Naive thymus-derived CD4-positive, alpha-beta T cell (primary cell): Measurements from ENCODE around the gene SPNS2. TPM values are rescaled to one million over a fixed set of nuclear protein-coding genes. Genes with fewer than 3 reads are reported as not detected.
A peak's percentile ranks its signal among the peaks of the same experiment; 100 is the strongest.

Experiments used
- ATAC-seq: fragments of 150-1000 bp; cut with Tn5 transposase; 2 replicates; pipeline ENCODE4 v1.10.0; 2021; ENCODE audit warnings: mild to moderate bottlenecking, moderate library complexity
- CTCF ChIA-PET: fragments of 350-600 bp; sonication (Branson Sonifier 250); formaldehyde crosslinking; loops from one replicate; lab custom pipeline; 2021; ENCODE audit warnings: antibody characterized with exemption; lab: Charles Lee
- POLR2A ChIA-PET: fragments of 350-600 bp; sonication (Branson Sonifier 250); formaldehyde crosslinking; loops from one replicate; lab custom pipeline; 2021; ENCODE audit warnings: antibody characterized with exemption, inconsistent platforms; lab: Charles Lee
- DNase-seq, 9 donors: peaks; one replicate each; pipeline versions ENCODE4 v3.0.0 to v3.0.0-alpha.2; 2020 to 2022; ENCODE audit warnings: mixed read lengths in 1 of 9
- H3K27ac ChIP-seq: one replicate; pipeline ENCODE4 v1.7.0; 2013; ENCODE audit warnings: mild to moderate bottlenecking, low read depth, low read length, moderate library complexity
- H3K27me3 ChIP-seq, 2 donors: one replicate each; pipeline ENCODE4 v1.7.0; 2013; ENCODE audit warnings: low read length in 2 of 2, mild to moderate bottlenecking in 2 of 2, moderate library complexity in 2 of 2; ENCODE audit not compliant: control insufficient read depth in 2 of 2, insufficient read depth in 2 of 2
- H3K36me3 ChIP-seq, 3 experiments: 1 replicate in 2 of 3; 2 replicates in 1 of 3; pipeline ENCODE4 v1.7.0; 2013; ENCODE audit warnings: low read length in 3 of 3, mild to moderate bottlenecking in 3 of 3, moderate library complexity in 1 of 3; ENCODE audit not compliant: insufficient read depth in 3 of 3, control insufficient read depth in 2 of 3
- H3K4me1 ChIP-seq, 2 donors: one replicate each; pipeline ENCODE4 v1.7.0; 2013; ENCODE audit warnings: low read length in 2 of 2, mild to moderate bottlenecking in 2 of 2, moderate library complexity in 1 of 2; ENCODE audit not compliant: control insufficient read depth in 2 of 2, insufficient read depth in 2 of 2
- H3K4me3 ChIP-seq: 2 replicates; pipeline ENCODE4 v1.7.0; 2013; ENCODE audit warnings: mild to moderate bottlenecking, low read length
- H3K9me3 ChIP-seq, 3 experiments: 1 replicate in 2 of 3; 2 replicates in 1 of 3; pipeline ENCODE4 v1.7.0; 2013; ENCODE audit warnings: low read length in 3 of 3; ENCODE audit not compliant: control insufficient read depth in 2 of 3
- H3K27ac Mint-ChIP-seq, 9 donors: one replicate each; pipeline ENCODE4 v1.8.0; 2020 to 2022; ENCODE audit warnings: mixed read lengths in 9 of 9, mild to moderate bottlenecking in 8 of 9, moderate library complexity in 5 of 9, inconsistent platforms in 2 of 9
- H3K27me3 Mint-ChIP-seq, 5 donors: one replicate each; pipeline ENCODE4 v1.8.0; 2021 to 2022; ENCODE audit warnings: mixed read lengths in 5 of 5, mild to moderate bottlenecking in 1 of 5
- H3K36me3 Mint-ChIP-seq, 5 donors: one replicate each; pipeline ENCODE4 v1.8.0; 2020 to 2022; ENCODE audit warnings: mixed read lengths in 5 of 5, mild to moderate bottlenecking in 3 of 5, inconsistent platforms in 1 of 5
- H3K4me1 Mint-ChIP-seq, 7 donors: one replicate each; pipeline ENCODE4 v1.8.0; 2020 to 2022; ENCODE audit warnings: mixed read lengths in 7 of 7, mild to moderate bottlenecking in 3 of 7, inconsistent platforms in 1 of 7
- H3K4me3 Mint-ChIP-seq, 10 donors: one replicate each; pipeline ENCODE4 v1.8.0; 2020 to 2022; ENCODE audit warnings: mild to moderate bottlenecking in 10 of 10, mixed read lengths in 10 of 10, moderate library complexity in 6 of 10, inconsistent platforms in 2 of 10
- H3K9me3 Mint-ChIP-seq, 11 donors: one replicate each; pipeline ENCODE4 v1.8.0; 2020 to 2022; ENCODE audit warnings: mixed read lengths in 11 of 11, mild to moderate bottlenecking in 4 of 11, inconsistent platforms in 1 of 11, moderate library complexity in 1 of 11
- intact Hi-C, 2 donors: fragments of 100-400 bp; cut with micrococcal nuclease; formaldehyde crosslinking; loops; one replicate each; pipeline ENCODE4 v1.15.1; 2023
- polyA plus RNA-seq, 2 donors: library from polyadenylated mRNA; unstranded; fragments of 300-500 nt; fragmentation: Illumina TruSeq; gene quantifications; one replicate each; pipeline ENCODE4 v1.2.3, GENCODE V29; 2021
- total RNA-seq, 6 experiments: library from RNA in 5 of 6; stranded (reverse) in 5 of 6; gene quantifications; 1 replicate in 5 of 6; 2 replicates in 1 of 6; pipeline ENCODE4 v1.2.3 and lab custom pipeline; 2021 to 2026

SPNS2 gene
- total and polyA plus RNA-seq, 7 experiments from 2014 or later: 0.19 to 0.56 (median 0.50) TPM; not detected in 3

- no peaks in the 10 kb centered on the region for H3K9me3 ChIP-seq
- no peaks in the 10 kb centered on the region for H3K36me3 Mint-ChIP-seq
- H3K4me3 ChIP-seq: no peak overlapping the region
- H3K27me3 ChIP-seq: no peaks in the 10 kb centered on the region
- no peak overlapping the region for H3K27ac ChIP-seq
- H3K4me1 Mint-ChIP-seq: peaks cover 0 to 3% (median 0%) of the 10 kb centered on the region in 7 donors
- peaks cover 0 to 16% (median 0%) of the 10 kb centered on the region in 5 donors for H3K27me3 Mint-ChIP-seq
- no peak overlapping the region for H3K27ac Mint-ChIP-seq
- H3K9me3 Mint-ChIP-seq: no peaks in the 10 kb centered on the region
- intact Hi-C loops: no loop called here
- POLR2A ChIA-PET: no interaction called here
- H3K4me1 ChIP-seq: no peaks in the 10 kb centered on the region
- CTCF ChIA-PET: no interaction called here
- DNase-seq (no peak), ATAC-seq (no peak)
- no peak overlapping the region for H3K4me3 Mint-ChIP-seq
- H3K36me3 ChIP-seq: no peaks in the 10 kb centered on the region
Observed at GRCh38 chr17:4523946-4524345, 25.3 kb downstream of the SPNS2 start.

- CTCF ChIA-PET: no interaction called here
- no peaks in the 10 kb centered on the region for H3K27me3 ChIP-seq
- Mint-ChIP-seq H3K4me3 (no peak overlapping the region), H3K9me3 (no peaks in the 10 kb centered on the region), H3K27ac (no peak overlapping the region), H3K4me1 (no peaks in the 10 kb centered on the region), H3K27me3 (peaks cover 0 to 16% (median 4%) of the 10 kb centered on the region in 5 donors), H3K36me3 (no peaks in the 10 kb centered on the region)
- H3K27ac ChIP-seq: no peak overlapping the region
- DNase-seq: no peak
- no peaks in the 10 kb centered on the region for H3K36me3 ChIP-seq
- no peak overlapping the region for H3K4me3 ChIP-seq
- intact Hi-C loops: no loop called here
- POLR2A ChIA-PET: no interaction called here
- no peaks in the 10 kb centered on the region for H3K9me3 ChIP-seq
- ATAC-seq: no peak
- no peaks in the 10 kb centered on the region for H3K4me1 ChIP-seq
Observed at GRCh38 chr17:4525691-4526397, 27.2 kb downstream of the SPNS2 start.

GRCh38 chr17:4527134-4527533, 28.5 kb downstream of the SPNS2 start:
- Histone ChIP-seq H3K27me3 (no peaks in the 10 kb centered on the region), H3K27ac (no peak overlapping the region), H3K9me3 (no peaks in the 10 kb centered on the region), H3K4me3 (no peak overlapping the region), H3K4me1 (no peaks in the 10 kb centered on the region), H3K36me3 (no peaks in the 10 kb centered on the region)
- intact Hi-C loops: no loop called here
- Mint-ChIP-seq H3K36me3 (no peaks in the 10 kb centered on the region), H3K27ac (peak overlapping the region in 1 of 9 donors; percentile 24), H3K4me1 (no peaks in the 10 kb centered on the region), H3K4me3 (no peak overlapping the region), H3K27me3 (peaks cover 4 to 16% (median 9%) of the 10 kb centered on the region in 5 donors), H3K9me3 (no peaks in the 10 kb centered on the region)
- POLR2A ChIA-PET: no interaction called here
- ATAC-seq: no peak
- CTCF ChIA-PET: no interaction called here
- no peak for DNase-seq

GRCh38 chr17:4527566-4528125, 29.0 kb downstream of the SPNS2 start:
- Histone ChIP-seq H3K36me3 (no peaks in the 10 kb centered on the region), H3K9me3 (no peaks in the 10 kb centered on the region), H3K27ac (no peak overlapping the region), H3K4me3 (no peak overlapping the region), H3K27me3 (no peaks in the 10 kb centered on the region), H3K4me1 (no peaks in the 10 kb centered on the region)
- H3K27ac Mint-ChIP-seq: peak overlapping the region in 1 of 9 donors; percentile 24
- intact Hi-C loops: no loop called here
- no peaks in the 10 kb centered on the region for H3K4me1 Mint-ChIP-seq
- ChIA-PET POLR2A (no interaction called here), CTCF (no interaction called here)
- H3K27me3 Mint-ChIP-seq: peaks cover 5 to 16% (median 11%) of the 10 kb centered on the region in 5 donors
- H3K4me3 Mint-ChIP-seq: no peak overlapping the region
- ATAC-seq (no peak), DNase-seq (no peak)
- no peaks in the 10 kb centered on the region for H3K9me3 Mint-ChIP-seq
- H3K36me3 Mint-ChIP-seq: no peaks in the 10 kb centered on the region

- Histone ChIP-seq H3K4me1 (no peaks in the 10 kb centered on the region), H3K36me3 (no peaks in the 10 kb centered on the region), H3K27me3 (no peaks in the 10 kb centered on the region), H3K27ac (no peak overlapping the region), H3K9me3 (no peaks in the 10 kb centered on the region), H3K4me3 (no peak overlapping the region)
- ATAC-seq (no peak), DNase-seq (no peak)
- intact Hi-C loops: no loop called here
- H3K4me3 Mint-ChIP-seq: no peak overlapping the region
- H3K27ac Mint-ChIP-seq: no peak overlapping the region
- POLR2A ChIA-PET: interaction anchor here (1.6 kb wide), 1 partner anchor 26 kb away, joined by 3 read pairs; the partner anchor contains the start of gene MYBBP1A
- peaks cover 5 to 16% (median 11%) of the 10 kb centered on the region in 5 donors for H3K27me3 Mint-ChIP-seq
- no peaks in the 10 kb centered on the region for H3K36me3 Mint-ChIP-seq
- peaks cover 0 to 6% (median 0%) of the 10 kb centered on the region in 7 donors for H3K4me1 Mint-ChIP-seq
- no peaks in the 10 kb centered on the region for H3K9me3 Mint-ChIP-seq
- CTCF ChIA-PET: no interaction called here
Observed at GRCh38 chr17:4529533-4530152, 31.0 kb downstream of the SPNS2 start.

GRCh38 chr17:4530799-4531730, 32.4 kb downstream of the SPNS2 start:
- H3K27me3 Mint-ChIP-seq: peaks cover 5 to 16% (median 11%) of the 10 kb centered on the region in 5 donors
- H3K36me3 Mint-ChIP-seq: no peaks in the 10 kb centered on the region
- no peak overlapping the region for H3K4me3 Mint-ChIP-seq
- Histone ChIP-seq H3K4me3 (no peak overlapping the region), H3K27me3 (no peaks in the 10 kb centered on the region), H3K36me3 (no peaks in the 10 kb centered on the region), H3K27ac (no peak overlapping the region), H3K4me1 (no peaks in the 10 kb centered on the region), H3K9me3 (no peaks in the 10 kb centered on the region)
- POLR2A ChIA-PET: no interaction called here
- ATAC-seq: no peak
- intact Hi-C loops: no loop called here
- CTCF ChIA-PET: no interaction called here
- no peak for DNase-seq
- H3K9me3 Mint-ChIP-seq: no peaks in the 10 kb centered on the region
- H3K4me1 Mint-ChIP-seq: peaks cover 0 to 9% (median 0%) of the 10 kb centered on the region in 7 donors
- no peak overlapping the region for H3K27ac Mint-ChIP-seq
